NCI-H128 (cell line): ENCODE measurements around the gene IZUMO3.
"Not testable (repeated sequence)": the region's sequence is repeated elsewhere in the genome, so short reads cannot be mapped to it uniquely, and the experiment has no call there.

Experiments used
- DNase-seq: peaks from one replicate; lab custom pipeline; 2025; ENCODE audit not compliant: unreplicated experiment; lab: John Stamatoyannopoulos, UW

Gene IZUMO3, protein sequence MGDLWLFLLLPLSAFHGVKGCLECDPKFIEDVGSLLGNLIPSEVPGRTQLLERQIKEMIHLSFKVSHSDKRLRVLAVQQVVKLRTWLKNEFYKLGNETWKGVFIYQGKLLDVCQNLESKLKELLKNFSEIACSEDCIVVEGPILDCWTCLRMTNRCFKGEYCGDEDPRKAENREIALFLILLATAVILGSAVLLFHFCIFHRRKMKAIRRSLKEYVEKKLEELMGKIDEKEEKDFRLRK

DNA sequence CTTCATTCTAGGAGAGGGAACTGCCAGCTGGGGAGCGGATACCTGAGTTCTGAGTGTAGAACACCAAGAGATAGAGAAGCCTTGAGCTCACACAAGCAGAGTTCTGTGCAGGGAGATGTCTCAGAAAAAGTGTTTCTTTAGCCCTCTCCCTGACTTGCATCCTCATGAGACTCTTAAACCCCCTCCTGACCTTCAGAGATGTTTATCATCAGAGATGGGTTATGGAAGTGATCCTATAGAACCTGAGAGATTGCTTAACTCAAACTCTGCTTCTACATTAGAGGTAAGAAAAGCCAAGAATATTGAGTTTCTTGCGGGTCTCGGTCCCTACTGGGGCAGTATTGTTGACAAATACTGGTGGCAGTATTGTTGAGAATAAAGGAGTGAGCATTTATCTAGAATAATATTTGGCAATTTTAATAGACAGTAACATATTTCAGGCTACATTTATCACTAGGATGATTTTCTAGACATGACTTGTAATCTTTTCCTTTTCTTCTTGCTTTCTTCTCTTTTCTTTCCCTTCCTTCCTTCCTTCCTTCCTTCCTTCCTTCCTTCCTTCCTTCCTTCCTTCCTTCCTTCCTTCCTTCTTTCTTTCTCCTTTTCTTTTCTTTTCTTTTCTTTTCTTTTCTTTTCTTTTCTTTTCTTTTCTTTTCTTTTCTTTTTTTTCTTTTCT, at the start of gene IZUMO3:
IZUMO3 (minus strand) TSS at position 51 of the 676 bp plus-strand sequence. CDS start 248 bp downstream, outside the sequence.
- no peak for DNase-seq

DNA sequence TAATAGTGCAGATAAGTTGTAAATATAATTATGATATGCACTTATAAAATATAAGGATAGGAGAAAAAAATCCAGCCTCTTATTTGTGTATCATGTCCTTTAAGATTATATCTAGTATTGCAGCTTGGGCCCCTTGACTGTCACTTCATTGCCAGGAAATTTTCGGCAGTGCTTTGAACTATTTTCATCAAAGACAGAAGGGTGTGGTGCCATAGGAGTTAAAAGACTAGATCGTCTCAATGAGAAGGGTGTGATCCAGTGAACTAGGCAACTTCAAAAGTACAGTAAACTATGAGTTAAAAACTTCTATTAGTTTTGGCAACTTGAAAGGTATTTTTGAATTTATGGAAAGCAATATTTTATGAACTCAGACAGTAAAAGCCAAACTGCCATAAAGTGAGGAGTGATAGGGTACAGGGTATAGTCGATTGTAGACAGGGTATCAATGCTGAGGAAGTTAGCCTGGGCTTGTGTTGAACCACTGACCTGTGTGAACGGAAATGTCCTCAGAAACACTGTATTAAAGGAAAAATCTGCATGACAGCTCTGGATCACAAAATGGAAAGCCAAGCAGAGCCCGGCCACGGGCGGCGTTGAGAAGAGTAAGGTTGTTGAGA, 48.6 kb upstream of the IZUMO3 start:
- DNase-seq = no peak

DNA sequence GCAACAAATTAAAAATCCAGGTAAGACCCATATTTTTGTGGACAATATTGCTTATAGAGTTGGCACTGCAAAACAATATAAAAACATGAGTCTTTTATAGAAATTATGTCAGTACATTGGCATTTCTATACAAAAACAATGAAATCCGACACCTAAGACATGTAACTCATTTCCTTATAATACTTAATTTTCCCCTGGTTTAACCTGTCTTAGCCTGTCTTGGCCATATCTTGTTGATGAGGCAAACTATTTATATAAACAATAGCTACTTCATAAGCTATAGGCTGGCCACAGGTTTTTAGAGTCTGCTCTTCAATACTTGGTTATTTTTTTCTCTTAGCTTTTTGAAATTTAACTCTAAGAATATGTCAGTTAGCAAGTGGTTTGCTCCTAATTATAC, 44.7 kb upstream of the IZUMO3 start:
- DNase-seq = no peak

DNA sequence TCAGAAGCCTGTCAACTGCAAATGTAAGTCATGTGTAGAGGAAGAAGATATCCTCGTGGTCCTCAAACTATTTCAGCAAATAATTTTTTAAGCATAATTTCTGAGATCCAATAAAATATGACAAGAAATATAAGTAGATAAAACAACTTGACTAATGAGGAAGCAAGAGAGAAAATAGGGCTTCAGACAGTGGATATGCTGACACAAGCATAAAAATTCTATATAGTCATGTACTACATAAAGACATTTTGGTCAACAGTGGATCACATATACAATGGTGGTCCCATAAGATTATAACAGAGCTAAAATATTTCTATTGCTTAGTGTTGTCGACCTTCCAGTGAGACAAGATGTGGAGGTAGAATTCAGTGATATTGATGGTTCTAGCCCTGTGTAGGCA, 42.2 kb upstream of the IZUMO3 start:
- DNase-seq = no peak

DNA sequence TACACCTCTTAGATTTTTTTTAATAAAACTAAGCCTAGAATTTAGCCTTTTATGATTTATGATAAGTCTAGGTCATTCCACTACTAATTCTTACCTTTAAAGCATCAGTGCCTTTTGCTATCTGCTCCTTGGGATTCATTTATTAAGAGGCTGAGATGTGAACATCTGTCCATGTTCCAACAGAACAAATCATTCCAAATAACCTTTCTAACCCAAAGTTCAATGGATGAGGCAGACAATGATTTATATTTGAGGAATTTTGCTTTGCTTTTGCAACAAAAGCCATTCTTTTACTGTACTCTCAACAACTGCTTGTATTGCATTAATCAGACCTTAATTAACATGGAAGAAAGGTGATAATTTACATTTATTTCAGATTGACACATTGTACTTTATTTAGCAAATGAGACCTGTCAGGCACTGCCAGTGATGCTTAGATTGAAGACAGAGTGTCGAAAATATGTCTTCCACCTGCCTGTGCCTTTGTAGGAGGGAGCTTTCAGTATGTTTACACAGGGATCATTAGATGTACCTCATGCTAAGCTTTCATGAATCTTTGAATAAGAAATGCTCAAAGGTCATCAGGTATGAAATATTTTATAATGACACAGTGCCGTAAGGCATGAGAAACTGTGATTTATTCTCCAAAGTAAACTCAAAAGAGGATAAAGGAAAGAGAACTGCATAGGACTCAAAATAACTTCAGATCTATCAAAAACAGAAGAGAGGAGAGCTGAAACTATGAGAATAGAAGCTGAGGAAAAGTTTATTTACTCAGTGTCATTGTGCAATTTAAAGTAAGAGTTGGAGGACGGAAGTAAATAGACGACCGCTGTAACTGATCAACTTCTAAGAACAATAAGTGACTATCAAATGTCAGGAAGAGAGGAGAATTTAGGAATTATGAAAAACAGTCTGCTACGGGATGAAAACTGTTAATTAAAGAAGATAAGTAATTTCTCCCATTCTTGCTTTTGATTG, 36.7 kb upstream of the IZUMO3 start:
- no peak for DNase-seq

DNA sequence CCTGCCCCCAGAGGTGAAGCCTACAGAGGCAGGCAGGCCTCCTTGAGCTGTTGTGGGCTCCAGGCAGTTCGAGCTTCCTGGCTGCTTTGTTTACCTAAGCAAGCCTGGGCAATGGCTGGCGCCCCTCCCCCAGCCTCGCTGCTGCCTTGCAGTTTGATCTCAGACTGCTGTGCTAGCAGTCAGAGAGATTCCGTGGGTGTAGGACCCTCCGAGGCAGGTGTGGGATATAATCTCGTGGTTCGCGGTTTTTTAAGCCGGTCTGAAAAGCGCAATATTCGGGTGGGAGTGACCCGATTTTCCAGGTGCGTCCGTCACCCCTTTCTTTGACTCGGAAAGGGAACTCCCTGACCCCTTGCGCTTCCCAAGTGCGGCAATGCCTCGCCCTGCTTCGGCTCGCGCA, 34.3 kb upstream of the IZUMO3 start:
- not testable (repeated sequence) for DNase-seq

- DNase-seq = no peak
Measured at GRCh38 chr9:24572406-24572805, 26.7 kb upstream of the IZUMO3 start.

GRCh38 chr9:24561957-24562356, 16.3 kb upstream of the IZUMO3 start:
- DNase-seq = no peak

GRCh38 chr9:24553183-24553552, 7.5 kb upstream of the IZUMO3 start:
- no peak for DNase-seq

DNA sequence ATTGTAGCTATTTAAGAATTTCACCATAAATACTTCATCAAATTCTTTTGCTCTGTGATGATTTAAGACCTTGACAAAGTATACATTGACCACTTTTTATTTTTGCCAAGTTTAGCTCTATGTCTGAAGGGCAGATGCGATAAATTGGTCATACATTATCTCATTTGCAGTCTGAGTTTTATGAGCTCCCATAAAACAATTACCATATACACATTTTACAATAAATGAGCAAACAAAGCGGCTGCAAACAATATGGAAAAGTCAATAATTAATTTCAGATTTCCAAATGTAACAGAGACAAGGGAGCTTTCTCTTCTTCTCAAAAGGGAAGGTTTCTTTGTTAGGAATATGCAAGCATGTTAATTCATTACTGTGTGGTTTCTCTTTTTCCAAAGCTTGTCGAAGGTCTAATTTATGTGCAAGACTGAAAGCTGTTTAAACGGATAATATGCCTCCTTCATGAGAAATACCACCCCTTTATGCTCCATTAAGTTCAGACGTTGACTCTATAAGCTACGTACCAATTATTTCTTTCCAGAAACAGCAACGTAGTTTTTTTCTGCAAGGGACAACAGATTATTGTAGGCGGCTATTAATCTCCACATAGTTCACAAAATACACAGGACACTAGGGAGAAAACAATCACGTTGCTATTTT, 7.0 kb upstream of the IZUMO3 start:
- DNase-seq = no peak

DNA sequence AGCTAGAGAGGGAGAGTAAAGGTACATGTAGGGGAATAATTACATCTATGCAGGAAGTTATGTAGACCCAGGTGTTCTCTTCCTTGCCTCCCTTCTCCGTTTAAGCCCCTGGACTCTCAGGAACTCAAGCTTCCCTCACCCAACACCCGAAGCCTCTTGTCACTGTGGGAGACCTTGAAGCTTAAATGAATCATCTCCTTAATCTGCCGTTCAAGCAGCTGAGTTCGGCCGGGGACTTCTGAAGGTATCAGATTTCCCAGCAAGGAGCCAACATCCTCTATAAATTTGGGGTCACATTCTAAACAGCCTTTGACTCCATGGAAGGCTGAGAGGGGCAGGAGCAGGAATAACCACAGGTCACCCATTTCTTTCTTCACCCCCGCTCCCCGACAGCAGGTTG, 412 bp downstream of the IZUMO3 start:
- DNase-seq = no peak

- DNase-seq = no peak
Measured at GRCh38 chr9:24518545-24518944, 27.2 kb downstream of the IZUMO3 start.

DNA sequence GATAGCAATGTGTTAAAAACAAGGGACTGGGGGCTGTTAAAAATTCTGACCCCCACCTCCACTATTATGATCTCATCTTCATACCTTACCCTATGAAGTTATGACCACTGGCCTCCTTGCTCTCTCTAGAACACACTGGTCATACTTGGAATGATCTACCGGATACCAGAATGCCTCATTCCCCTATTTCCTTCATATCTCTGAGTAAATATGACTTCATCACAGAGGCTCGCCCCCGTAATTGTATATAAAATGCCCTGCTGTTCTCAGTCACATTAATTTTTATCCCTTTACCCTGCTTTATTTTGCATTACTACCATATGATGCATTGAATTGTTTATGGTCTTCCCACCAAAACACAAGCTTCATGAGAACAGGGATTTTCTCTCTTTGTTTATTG, 29.2 kb downstream of the IZUMO3 start:
- DNase-seq = no peak

DNA sequence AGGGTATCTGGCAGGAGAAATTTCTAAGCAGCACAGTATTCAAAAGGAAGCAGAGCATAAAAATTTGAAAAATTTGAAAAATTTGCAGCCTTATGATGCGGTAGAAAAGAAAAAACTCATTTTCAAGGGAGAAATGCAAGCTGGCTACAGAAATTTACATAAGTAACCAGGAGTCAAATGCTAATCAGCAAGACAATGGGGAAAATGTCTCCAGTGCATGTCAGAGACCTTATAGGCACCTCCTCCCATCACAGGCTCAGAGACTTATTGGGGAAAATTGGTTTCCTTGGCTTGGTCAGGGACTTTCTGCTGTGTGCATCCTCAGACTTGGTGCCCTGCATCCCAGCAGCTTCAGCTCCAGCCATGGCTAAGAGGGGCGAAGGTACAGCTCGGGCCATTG, 35.8 kb downstream of the IZUMO3 start:
- DNase-seq = no peak

- no peak for DNase-seq
Measured at GRCh38 chr9:24504521-24504920, 41.2 kb downstream of the IZUMO3 start.

GRCh38 chr9:24502206-24502937, 43.3 kb downstream of the IZUMO3 start:
- no peak for DNase-seq

- DNase-seq = no peak
Measured at GRCh38 chr9:24500761-24501160, 44.9 kb downstream of the IZUMO3 start.

DNA sequence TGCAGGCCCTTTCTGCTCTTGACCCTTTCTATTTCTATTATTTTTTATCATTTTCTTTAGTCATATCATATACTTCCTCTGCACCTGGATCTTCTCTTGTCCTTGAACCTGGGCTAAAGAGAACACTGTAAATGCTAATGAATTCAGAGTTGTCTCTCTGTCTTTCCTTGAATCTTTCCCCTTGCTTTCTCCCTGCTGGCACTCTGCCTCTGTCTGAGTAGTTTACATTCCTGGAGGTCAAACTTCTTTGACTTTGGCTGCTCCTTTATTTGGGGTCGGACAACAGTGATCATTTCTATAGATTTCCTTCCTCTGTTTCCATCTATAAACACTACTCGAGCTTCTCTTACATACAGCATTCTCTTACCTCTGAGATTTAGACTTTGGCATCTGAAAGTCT, 47.1 kb downstream of the IZUMO3 start:
- no peak for DNase-seq

DNA sequence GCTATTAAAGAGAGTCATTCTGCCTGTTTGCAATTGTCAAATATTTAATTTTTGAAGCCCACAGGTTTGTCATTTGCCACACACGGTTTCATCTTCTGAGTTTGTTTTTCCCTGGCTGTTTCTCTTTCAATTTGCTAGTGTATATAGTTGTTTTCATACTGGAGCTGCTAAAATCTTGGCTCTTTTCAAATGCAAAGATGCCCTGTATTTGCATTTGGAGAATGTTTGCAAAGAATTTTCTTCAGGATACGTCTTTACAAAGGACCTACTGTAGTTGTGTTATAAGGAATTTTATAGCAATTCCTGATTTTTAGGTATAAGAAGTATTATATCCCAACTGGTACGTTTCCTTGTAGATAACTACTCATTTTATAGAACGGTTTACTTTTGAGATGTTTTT, 48.0 kb downstream of the IZUMO3 start:
- DNase-seq = no peak
